ENCODE results near the gene MRPL16. TPM values are rescaled to one million over a fixed set of nuclear protein-coding genes. Genes with fewer than 3 reads are reported as not detected.

The MRPL16 gene
- total RNA-seq, 2 donors from 2014 or later = 52.8 to 58.4 TPM

DNA sequence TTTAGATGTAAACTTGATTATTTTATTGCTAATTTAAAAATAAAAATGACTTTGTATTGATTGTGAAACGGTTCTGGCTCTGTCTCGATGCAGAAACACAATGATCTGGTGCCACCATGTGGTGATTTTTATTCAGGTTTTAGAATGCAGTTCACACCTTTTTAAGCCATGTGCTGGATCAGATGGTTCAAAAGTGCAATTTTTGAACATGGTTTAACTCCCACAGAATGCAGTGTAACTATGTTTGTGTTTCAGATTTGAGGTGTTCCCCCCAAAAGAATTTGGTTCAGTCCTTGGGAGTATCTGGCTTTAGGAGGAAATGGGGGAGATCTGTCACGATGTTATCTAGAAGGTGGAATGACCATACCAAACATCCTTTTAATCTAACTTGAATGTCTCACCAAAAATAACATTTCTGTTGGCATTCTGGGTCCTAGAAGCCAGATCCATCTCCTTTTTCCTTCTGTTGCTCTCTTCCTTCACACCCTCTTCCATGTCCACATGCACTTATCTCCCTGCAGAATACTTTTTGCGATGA is 7.9 kb downstream of the MRPL16 start:
- Histone ChIP-seq H3K27ac (ENCODE audit: low read depth, low read length) (no peak overlapping the region), H3K9ac (ENCODE audit: extremely low read depth, low read length, poor library complexity, severe bottlenecking) (no peak overlapping the region), H3K27me3 (ENCODE audit: control insufficient read depth, insufficient read depth, low read length, poor library complexity, severe bottlenecking) (no peaks in the 10 kb centered on the region), H3K4me1 (ENCODE audit: control insufficient read depth, insufficient read depth, low read length) (peaks cover 19% of the 10 kb centered on the region), H3K36me3 (ENCODE audit: control insufficient read depth, insufficient read depth, low read length) (peaks cover 70% of the 10 kb centered on the region), H3K9me3 (ENCODE audit: control insufficient read depth, low read length) (no peaks in the 10 kb centered on the region), H3K4me3 (ENCODE audit: low read length) (no peak overlapping the region)
- H3K9me3 Mint-ChIP-seq = no peaks in the 10 kb centered on the region
- H3K27me3 Mint-ChIP-seq (ENCODE audit: insufficient read depth) = no peaks in the 10 kb centered on the region
- no peak overlapping the region for H3K27ac Mint-ChIP-seq
- H3K4me3 Mint-ChIP-seq = no peak overlapping the region
- H3K4me1 Mint-ChIP-seq = peaks cover 32% of the 10 kb centered on the region
- DNase-seq = no peak
- WGBS, 2 experiments (ENCODE audit: insufficient coverage in 1 of 2, insufficient read length in 1 of 2) = 71 to 73% methylated on average over 3 to 4 of the region's 4 CpGs
- TF ChIP-seq, protein P1, sequence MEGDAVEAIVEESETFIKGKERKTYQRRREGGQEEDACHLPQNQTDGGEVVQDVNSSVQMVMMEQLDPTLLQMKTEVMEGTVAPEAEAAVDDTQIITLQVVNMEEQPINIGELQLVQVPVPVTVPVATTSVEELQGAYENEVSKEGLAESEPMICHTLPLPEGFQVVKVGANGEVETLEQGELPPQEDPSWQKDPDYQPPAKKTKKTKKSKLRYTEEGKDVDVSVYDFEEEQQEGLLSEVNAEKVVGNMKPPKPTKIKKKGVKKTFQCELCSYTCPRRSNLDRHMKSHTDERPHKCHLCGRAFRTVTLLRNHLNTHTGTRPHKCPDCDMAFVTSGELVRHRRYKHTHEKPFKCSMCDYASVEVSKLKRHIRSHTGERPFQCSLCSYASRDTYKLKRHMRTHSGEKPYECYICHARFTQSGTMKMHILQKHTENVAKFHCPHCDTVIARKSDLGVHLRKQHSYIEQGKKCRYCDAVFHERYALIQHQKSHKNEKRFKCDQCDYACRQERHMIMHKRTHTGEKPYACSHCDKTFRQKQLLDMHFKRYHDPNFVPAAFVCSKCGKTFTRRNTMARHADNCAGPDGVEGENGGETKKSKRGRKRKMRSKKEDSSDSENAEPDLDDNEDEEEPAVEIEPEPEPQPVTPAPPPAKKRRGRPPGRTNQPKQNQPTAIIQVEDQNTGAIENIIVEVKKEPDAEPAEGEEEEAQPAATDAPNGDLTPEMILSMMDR (conservative IDR thresholded peaks at IDR 0.05) = peak; percentile 69
- peaks cover 53% of the 10 kb centered on the region for H3K36me3 Mint-ChIP-seq (ENCODE audit: low read depth)

DNA sequence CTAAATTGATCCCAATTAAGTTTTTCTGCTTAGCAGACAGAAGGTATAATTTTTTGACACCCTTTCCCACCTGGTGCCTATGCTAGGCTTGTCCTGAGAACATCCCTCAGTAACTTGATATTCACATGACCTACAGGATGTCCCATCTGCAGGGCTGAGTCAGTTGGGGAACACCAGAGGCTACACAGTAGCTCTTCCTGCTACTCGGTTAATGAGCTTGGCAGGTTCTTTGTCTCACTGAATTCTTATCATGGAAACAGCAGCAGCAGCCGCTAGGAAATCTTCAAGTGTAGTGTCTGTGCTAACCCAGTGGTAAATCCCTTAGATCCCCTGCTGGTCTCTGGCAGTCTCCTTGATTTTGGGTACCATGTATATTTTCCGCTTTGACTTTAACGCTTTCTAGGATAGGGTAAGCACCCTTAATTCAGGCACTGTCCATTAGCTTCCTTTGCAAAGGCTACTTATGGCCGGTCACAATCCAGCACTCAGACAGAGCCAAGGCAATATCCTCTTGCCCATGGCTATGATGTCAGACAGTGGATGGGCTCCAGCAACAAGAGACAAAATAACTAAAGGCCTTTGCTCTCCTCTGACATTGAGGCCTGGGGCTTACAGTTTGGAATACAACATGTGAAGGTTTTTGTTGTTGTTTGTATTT is 8.5 kb downstream of the MRPL16 start:
- no peaks in the 10 kb centered on the region for H3K27me3 Mint-ChIP-seq (ENCODE audit: insufficient read depth)
- H3K27ac ChIP-seq (ENCODE audit: low read depth, low read length) = no peak overlapping the region

DNA sequence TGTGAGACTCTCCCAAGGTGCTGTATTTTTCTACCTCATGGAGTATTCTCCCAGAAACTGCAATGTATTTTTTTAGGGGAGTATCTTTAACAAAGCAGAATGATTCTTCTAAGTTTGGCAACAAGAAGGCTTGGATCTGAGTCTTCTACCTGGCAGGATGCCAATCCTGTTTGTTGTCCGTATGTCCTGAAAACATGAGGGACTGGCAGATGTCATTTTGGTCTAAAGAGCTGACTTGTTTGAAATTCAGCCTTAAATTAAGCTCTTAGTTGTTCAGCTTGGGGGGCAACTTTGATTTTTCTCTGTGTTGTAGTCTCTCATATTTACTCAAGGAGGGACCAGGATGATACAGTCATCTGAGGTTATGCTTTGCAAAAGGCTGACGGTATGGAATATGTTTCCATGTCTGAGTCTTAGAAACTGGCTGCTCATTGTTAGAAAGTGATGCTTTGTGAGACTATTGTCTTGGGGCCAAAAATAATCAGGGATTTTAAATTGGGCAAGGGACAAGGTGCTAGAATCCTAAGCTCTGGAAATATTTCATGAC is 9.3 kb downstream of the MRPL16 start:
- Mint-ChIP-seq H3K27ac (peak overlapping the region; percentile 30), H3K27me3 (ENCODE audit: insufficient read depth) (no peaks in the 10 kb centered on the region), H3K9me3 (no peaks in the 10 kb centered on the region), H3K4me1 (peaks cover 32% of the 10 kb centered on the region), H3K36me3 (ENCODE audit: low read depth) (peaks cover 52% of the 10 kb centered on the region), H3K4me3 (no peak overlapping the region)
- Histone ChIP-seq H3K9me3 (ENCODE audit: control insufficient read depth, low read length) (no peaks in the 10 kb centered on the region), H3K36me3 (ENCODE audit: control insufficient read depth, insufficient read depth, low read length) (peaks cover 68% of the 10 kb centered on the region), H3K27me3 (ENCODE audit: control insufficient read depth, insufficient read depth, low read length, poor library complexity, severe bottlenecking) (no peaks in the 10 kb centered on the region), H3K4me1 (ENCODE audit: control insufficient read depth, insufficient read depth, low read length) (peaks cover 19% of the 10 kb centered on the region), H3K9ac (ENCODE audit: extremely low read depth, low read length, poor library complexity, severe bottlenecking) (no peak overlapping the region), H3K27ac (ENCODE audit: low read depth, low read length) (no peak overlapping the region), H3K4me3 (ENCODE audit: low read length) (no peak overlapping the region)
- TF ChIP-seq, protein P1 (conservative IDR thresholded peaks at IDR 0.05) = no peak
- no peak for DNase-seq
- 94 to 100% methylated on average over 2 of the region's 2 CpGs for WGBS, 2 experiments (ENCODE audit: insufficient coverage in 1 of 2, insufficient read length in 1 of 2)

More for the DNA sequence above, 8.5 kb downstream of the MRPL16 start:
- H3K36me3 ChIP-seq (ENCODE audit: control insufficient read depth, insufficient read depth, low read length) = peaks cover 70% of the 10 kb centered on the region
- WGBS, 2 experiments (ENCODE audit: insufficient coverage in 1 of 2, insufficient read length in 1 of 2) = 53 to 70% methylated on average over 5 of the region's 5 CpGs
- no peaks in the 10 kb centered on the region for H3K27me3 ChIP-seq (ENCODE audit: control insufficient read depth, insufficient read depth, low read length, poor library complexity, severe bottlenecking)
- H3K4me3 ChIP-seq (ENCODE audit: low read length) = no peak overlapping the region
- Mint-ChIP-seq H3K4me1 (peaks cover 32% of the 10 kb centered on the region), H3K27ac (peak overlapping the region; percentile 72), H3K9me3 (no peaks in the 10 kb centered on the region), H3K36me3 (ENCODE audit: low read depth) (peaks cover 53% of the 10 kb centered on the region), H3K4me3 (no peak overlapping the region)
- TF ChIP-seq, protein P1 (conservative IDR thresholded peaks at IDR 0.05) = no peak
- H3K4me1 ChIP-seq (ENCODE audit: control insufficient read depth, insufficient read depth, low read length) = peaks cover 19% of the 10 kb centered on the region
- peak; percentile 69 for DNase-seq
- no peak overlapping the region for H3K9ac ChIP-seq (ENCODE audit: extremely low read depth, low read length, poor library complexity, severe bottlenecking)
- no peaks in the 10 kb centered on the region for H3K9me3 ChIP-seq (ENCODE audit: control insufficient read depth, low read length)
